ENCODE measurements around the gene COL12A1.

GRCh38 chr6:75201901-75202672, 3.8 kb downstream of the COL12A1 start:
- TF ChIP-seq SUZ12 (IDR thresholded peaks at IDR 0.05; ENCODE audit: extremely low read depth, insufficient read depth, insufficient read length) = peak; percentile 71
- no peak for TF ChIP-seq YY1 (IDR thresholded peaks at IDR 0.05; ENCODE audit: insufficient read depth, insufficient read length)
- TF ChIP-seq ZNF274 (IDR thresholded peaks at IDR 0.05; ENCODE audit: low read depth, low read length) = no peak
